Cerebellar nuclear complex (tissue), 1 donor: Measurements from ENCODE around the gene GNG3.

Experiments
- DNase-seq, 2 experiments: peaks; one replicate each; lab custom pipeline; 2025; lab: John Stamatoyannopoulos, UW

The GNG3 gene

GRCh38 chr11:62757846-62758788 lies 50.6 kb downstream of the GNG3 start:
- DNase-seq, result no peak
